H4 (cell line): Measurements from ENCODE around the gene LIMD2. TPM values are rescaled to one million over a fixed set of nuclear protein-coding genes. Genes with fewer than 3 reads are reported as not detected.
"Not testable (repeated sequence)": the region's sequence is repeated elsewhere in the genome, so short reads cannot be mapped to it uniquely, and the experiment has no call there.

Experiments
- DNase-seq: peaks from one replicate; pipeline ENCODE4 v3.0.0-alpha.2; 2015; ENCODE audit warnings: low spot score
- total RNA-seq: library from RNA; depleted of rRNA; stranded (reverse); fragments of >200 nt; shearing (Covaris generic); gene quantifications from 2 replicates; pipeline ENCODE4 v1.2.3, GENCODE V29; 2014; rRNA removed

The LIMD2 gene
- 20.3 and 27.8 TPM in 2 replicates for total RNA-seq

- no peak for DNase-seq
Measured at GRCh38 chr17:63699638-63700527, at the start of gene LIMD2. TSS of gene LIMD2 (minus strand) at chr17:63700125. CDS start at chr17:63699298, 827 bp downstream.

- DNase-seq = peak; percentile 97
Measured at GRCh38 chr17:63741408-63742173, 41.7 kb upstream of the LIMD2 start, which contains the start of gene STRADA. TSS of gene STRADA (minus strand) at chr17:63741799. CDS start at chr17:63728369, 13,430 bp downstream.

GRCh38 chr17:63741143-63741407, 41.1 kb upstream of the LIMD2 start:
- no peak for DNase-seq

GRCh38 chr17:63740464-63741142, 40.7 kb upstream of the LIMD2 start:
- no peak for DNase-seq

GRCh38 chr17:63735691-63736090, 35.8 kb upstream of the LIMD2 start:
- no peak for DNase-seq

GRCh38 chr17:63722403-63722802, 22.5 kb upstream of the LIMD2 start:
- no peak for DNase-seq

GRCh38 chr17:63720194-63720593, 20.3 kb upstream of the LIMD2 start:
- not testable (repeated sequence) for DNase-seq

- DNase-seq = no peak
Measured at GRCh38 chr17:63718988-63719387, 19.1 kb upstream of the LIMD2 start.

- DNase-seq = no peak
Measured at GRCh38 chr17:63716426-63716825, 16.5 kb upstream of the LIMD2 start.

- no peak for DNase-seq
Measured at GRCh38 chr17:63714550-63715277, 14.8 kb upstream of the LIMD2 start.

GRCh38 chr17:63709110-63709509, 9.2 kb upstream of the LIMD2 start:
- DNase-seq = no peak

- DNase-seq = no peak
Measured at GRCh38 chr17:63707151-63707550, 7.2 kb upstream of the LIMD2 start.

- no peak for DNase-seq
Measured at GRCh38 chr17:63706336-63707082, 6.6 kb upstream of the LIMD2 start.

- no peak for DNase-seq
Measured at GRCh38 chr17:63705657-63706056, 5.7 kb upstream of the LIMD2 start.

GRCh38 chr17:63704836-63705235, 4.9 kb upstream of the LIMD2 start:
- no peak for DNase-seq

GRCh38 chr17:63704259-63704576, 4.3 kb upstream of the LIMD2 start:
- no peak for DNase-seq

- DNase-seq = no peak
Measured at GRCh38 chr17:63703556-63704258, 3.8 kb upstream of the LIMD2 start.

- no peak for DNase-seq
Measured at GRCh38 chr17:63703029-63703428, 3.1 kb upstream of the LIMD2 start.

GRCh38 chr17:63702721-63703015, 2.7 kb upstream of the LIMD2 start:
- DNase-seq = no peak

GRCh38 chr17:63701868-63702720, 2.2 kb upstream of the LIMD2 start:
- no peak for DNase-seq
